HG03039 (cell line): ENCODE data around the gene GPR158.

Experiments used
- ATAC-seq: cut with Tn5 transposase; IDR thresholded peaks from one replicate; pipeline ENCODE4 v1.9.1; 2021; ENCODE audit warnings: mild to moderate bottlenecking, moderate library complexity; ENCODE audit not compliant: unreplicated experiment

The GPR158 gene

DNA sequence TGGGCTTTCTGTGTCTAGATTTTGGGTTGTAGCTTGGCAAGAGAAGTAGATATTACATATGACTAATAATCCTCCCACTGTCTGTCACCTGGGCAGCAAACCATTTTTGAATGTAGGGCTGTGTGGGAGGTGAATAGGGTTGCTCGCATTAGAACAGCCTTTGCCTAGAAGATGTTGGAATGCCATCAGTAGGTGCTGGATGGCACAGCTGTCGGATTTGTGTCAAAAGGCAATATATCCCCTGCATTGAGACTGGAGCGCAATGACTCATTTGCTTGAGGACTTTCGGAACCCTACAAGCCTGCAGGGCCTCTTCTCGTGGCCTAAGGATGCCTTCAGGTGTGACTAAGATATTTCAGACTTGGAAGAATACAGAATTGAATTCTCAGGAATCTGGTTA lies 323.8 kb downstream of the GPR158 start:
- no peak for ATAC-seq

DNA sequence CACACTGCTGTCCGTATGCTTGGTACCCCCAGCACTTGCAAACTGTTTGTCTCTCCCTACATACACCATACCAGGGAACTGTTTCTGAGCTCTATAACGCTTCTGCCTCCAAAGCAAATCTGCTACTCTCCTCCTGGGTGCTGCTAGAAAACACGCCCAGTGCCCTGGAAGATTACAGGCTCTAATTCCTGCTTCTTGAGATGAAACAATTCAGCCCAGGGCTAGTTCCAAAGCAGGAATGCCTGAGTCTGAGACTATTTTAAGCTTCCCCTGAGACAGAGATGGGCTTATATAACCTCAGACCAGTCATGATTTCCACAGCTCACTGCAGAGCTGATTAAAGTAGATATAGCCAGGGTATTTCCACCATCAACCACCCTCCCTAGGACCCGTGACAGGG lies 327.1 kb downstream of the GPR158 start:
- ATAC-seq: no peak

DNA sequence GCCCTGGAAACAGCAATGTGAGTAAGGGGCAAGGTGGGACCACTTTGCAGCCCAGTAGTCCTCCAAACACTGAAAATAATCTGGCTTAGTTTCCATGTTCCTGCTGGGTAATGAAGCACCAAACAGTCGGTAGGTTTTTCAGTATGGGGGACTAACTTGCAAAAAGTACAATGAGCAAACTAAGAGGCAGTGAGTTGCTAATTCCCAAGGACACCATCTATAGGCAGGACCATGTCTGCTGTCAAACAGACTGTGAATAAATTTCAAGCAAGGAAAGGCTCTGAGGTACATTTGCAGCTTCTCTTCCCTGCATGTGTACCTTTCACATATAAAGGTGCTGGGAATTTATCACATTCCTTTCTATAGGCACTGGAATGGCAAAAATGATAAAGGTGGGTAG lies 327.7 kb downstream of the GPR158 start:
- ATAC-seq: no peak

DNA sequence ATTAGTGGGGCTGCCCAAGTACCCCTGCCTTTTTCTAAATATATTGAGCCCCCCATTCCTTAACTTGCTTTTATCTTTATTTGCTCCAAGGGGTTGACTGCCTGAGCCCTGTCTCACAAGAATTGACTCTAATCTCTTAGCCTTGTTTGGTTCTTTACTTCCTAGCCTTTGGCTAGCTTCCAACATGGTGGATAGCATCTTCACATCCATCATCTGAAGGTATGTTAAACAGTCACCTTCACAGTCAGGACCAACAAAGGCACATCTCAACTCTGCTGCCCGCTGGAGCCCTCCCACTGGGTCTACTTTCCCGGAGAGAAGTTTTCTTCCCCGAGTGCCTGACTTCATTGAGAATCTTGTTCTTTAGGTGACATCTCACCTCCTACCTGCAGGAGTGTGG lies 329.5 kb downstream of the GPR158 start:
- no peak for ATAC-seq

DNA sequence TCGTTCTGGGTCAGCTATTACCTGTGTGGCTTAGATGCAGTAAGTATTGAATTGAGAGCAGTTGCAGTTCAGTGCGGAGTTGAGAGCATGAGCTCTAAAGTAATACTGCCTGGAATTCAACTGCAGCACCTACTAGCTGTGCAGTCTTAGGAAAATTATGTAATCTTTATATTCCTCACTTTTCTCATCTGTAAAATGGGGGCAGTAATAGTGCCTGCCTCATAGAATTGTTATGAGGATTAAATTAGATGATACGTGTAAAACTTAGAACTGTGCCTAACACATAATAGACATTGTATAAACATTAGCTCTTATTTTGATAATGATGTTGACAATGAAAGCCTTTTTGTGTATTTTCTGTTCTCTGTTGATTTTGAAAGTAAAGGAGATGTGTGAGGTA lies 330.0 kb downstream of the GPR158 start:
- no peak for ATAC-seq

GRCh38 chr10:25505466-25505865 lies 330.7 kb downstream of the GPR158 start:
- no peak for ATAC-seq

- ATAC-seq: no peak
Observed at GRCh38 chr10:25506821-25507335, 332.1 kb downstream of the GPR158 start.

GRCh38 chr10:25508112-25508815 lies 333.5 kb downstream of the GPR158 start:
- no peak for ATAC-seq

- ATAC-seq: no peak
Observed at GRCh38 chr10:25509151-25509550, 334.4 kb downstream of the GPR158 start.

- ATAC-seq: no peak
Observed at GRCh38 chr10:25522294-25522693, 347.5 kb downstream of the GPR158 start.

DNA sequence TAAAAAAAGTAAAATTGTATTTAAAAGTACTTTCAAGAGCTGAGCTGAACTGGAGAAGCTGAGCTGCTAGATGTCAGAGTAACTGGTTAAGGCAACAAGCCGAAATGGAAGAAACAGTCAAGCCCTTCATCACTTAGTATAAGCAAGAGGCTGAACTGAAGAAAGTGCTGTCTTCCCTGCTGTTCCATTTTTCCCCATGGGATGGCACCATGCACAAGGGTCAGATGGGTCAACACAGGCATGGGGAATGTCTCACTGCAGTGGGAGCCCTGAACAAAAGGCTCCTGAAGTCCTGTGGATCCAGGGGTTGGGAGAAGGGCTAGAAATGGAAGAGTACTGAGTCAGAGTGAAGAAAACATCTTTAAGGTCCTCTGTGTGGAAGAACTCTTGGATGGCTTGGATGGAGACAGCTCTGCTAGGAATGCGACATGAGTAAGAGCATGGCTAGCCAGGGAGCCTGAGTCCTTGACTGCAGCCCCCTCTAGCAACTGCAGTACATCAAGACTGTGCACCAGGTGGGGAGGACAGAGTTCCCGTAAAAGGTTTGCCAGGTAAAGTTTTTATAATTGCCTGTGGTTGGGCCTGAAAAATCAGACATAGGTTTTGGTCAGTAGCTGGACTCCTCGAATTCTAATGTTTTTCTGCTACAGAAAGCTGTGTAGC lies 348.3 kb downstream of the GPR158 start:
- no peak for ATAC-seq

DNA sequence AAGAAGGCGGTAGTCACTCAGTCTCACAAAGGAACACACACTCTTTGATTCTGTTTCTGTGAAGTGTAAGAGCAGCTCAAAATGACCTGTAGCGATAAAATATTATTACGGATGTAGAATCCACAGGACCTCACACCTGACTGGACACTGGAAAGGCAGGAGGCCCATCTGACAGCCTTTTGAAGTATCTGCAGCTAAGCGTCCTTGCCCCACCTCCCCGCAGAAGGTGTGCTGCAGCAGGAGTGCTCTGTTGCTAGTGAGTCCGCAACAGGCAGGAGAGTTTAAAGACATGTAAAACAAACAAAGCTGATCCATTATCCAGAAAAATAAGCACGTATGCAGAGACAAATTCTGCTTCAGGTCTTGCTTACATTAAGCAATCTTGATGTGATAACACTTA lies 355.5 kb downstream of the GPR158 start:
- no peak for ATAC-seq

GRCh38 chr10:25531457-25532061 lies 356.8 kb downstream of the GPR158 start:
- no peak for ATAC-seq

DNA sequence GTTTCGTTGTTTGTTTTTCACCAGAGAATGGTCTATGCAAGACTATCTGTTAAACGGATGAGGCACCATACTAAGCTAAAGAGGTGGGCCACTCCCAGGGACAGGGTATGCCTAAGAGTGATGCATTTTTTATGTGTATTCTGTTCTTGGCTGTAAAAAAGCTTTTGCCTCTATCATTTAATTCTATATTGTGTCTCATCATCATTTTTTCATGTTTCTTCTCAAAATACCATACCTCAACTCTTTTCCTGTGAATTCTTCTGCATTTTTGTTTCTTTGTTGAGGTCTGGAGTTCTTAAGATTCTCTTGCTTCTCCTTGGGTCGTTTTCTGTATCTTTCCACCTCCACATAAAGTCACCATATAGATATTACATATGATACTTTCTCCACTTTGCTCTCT lies 357.4 kb downstream of the GPR158 start:
- no peak for ATAC-seq

DNA sequence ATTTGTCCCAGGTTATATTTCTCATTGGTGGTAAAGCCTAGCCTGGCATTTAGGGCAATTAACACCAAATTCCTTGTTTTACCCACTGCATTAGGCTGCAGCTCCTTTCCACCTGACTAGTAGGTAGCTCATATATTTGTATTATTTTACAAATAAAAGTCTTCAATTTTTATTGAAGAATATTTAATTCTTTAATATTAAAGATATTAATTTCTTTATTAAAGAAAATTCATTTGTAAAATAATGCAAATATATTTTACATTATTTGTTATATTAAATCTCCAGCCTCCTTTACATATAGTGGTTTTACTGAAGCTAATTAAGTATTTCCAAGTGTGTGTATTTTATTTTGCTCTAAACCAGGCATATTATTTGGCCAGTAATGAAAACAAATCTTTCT lies 361.2 kb downstream of the GPR158 start:
- no peak for ATAC-seq

GRCh38 chr10:25547382-25547781 lies 372.6 kb downstream of the GPR158 start:
- no peak for ATAC-seq

DNA sequence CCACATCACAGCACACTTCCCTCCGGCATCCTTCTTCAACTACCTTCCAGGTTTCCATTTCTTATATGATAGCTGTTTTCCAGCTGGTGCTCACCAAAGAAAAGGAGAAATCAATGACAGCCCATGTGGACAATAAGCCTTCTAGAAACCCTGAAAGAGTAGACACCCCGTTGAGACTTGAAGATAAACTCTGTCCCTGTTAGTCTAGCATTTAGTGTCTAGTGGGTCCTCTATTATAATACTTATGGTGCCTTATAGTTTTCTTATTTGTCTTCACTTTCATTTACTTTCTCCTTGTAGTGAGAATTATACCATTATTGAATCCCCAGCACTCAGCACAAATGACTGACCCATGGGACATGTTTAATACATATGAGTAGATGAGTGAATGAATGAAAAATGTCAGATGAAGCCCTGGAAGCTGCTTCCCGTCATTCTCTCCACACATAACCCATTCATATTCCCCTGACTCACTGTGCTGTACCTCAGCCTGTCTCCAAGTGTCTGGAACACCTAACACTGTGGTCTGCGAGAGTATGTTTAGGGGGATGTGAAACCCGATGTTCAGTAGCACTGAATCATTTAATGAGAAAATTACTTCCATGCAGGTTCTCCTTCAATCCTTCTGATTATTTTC lies 377.6 kb downstream of the GPR158 start:
- ATAC-seq: no peak

DNA sequence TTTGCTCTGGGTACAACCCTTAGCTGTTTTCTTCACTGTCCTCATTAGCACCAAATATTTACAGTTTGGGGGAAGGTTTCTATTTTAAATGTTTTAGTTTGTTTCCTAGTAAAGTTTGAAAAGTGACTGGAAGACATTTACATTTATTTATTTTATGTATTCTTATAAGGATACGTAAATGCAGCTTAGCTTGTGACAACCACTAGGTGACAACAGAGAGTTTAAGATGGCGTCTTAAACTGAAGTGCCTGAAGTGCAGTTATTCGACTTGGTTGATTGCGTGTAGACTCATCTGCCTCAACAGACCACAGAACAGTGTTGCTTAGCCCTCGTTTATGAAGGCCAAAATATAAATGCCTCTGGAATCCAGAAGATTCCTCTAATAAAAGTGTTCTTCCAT lies 381.1 kb downstream of the GPR158 start:
- no peak for ATAC-seq

GRCh38 chr10:25556457-25556856 lies 381.7 kb downstream of the GPR158 start:
- ATAC-seq: no peak

DNA sequence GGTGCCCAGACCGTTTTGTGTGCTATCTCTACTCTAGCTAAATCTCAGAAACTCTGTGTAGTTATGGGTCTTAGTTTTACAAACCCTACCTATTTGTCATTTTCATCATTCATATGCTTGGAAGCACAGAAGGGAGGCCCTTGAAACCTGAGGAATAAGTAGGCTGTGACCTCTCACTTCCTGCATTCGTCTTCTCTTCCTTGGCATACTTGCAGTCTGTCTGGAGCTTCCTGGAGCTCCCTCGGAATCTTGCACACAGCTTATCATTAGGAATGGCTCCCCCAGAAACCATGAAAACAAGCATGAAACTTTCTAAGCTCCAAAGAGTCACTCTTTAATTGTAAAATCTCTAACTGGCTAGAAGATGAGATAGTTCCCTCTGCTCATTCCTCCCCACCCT lies 382.3 kb downstream of the GPR158 start:
- ATAC-seq: no peak

DNA sequence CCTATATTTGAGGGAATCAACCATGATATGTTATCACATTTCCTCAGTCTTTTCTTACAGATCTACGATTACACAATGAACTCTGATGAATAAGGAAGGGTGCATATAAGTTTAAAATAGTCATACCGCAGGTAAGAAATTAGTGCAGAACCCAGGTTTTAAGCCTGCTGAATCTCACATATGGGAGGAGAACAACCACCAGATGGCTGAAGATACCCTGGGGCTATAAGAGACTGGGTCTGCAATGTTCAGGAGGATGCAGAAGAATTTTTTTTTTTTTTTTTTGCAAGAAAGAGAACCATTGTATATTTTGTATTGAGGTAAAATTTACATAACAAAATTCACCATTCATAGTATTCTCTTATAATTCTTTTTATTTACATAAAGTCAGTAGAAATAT lies 387.0 kb downstream of the GPR158 start:
- no peak for ATAC-seq

GRCh38 chr10:25562547-25562946 lies 387.7 kb downstream of the GPR158 start:
- ATAC-seq: no peak
